ENCODE results near the gene AMN. TPM values are rescaled to one million over a fixed set of nuclear protein-coding genes. Genes with fewer than 3 reads are reported as not detected.

The AMN gene
- total RNA-seq, 1 experiment from 2014 or later: 70.7 TPM

- DNase-seq: no peak
- H3K36me3 ChIP-seq (ENCODE audit: control insufficient read depth, insufficient read depth, low read length): no peaks in the 10 kb centered on the region
- no peak overlapping the region for H3K4me3 ChIP-seq (ENCODE audit: low read depth, low read length)
- H3K9me3 Mint-ChIP-seq (ENCODE audit: unreplicated experiment): no peaks in the 10 kb centered on the region
- no peaks in the 10 kb centered on the region for H3K27me3 Mint-ChIP-seq (ENCODE audit: insufficient read depth, unreplicated experiment)
- no TSS peak for BruUV-seq (replicated peaks)
- ChIA-PET CTCF (no interaction called here), POLR2A (no interaction called here)
- H3K4me1 Mint-ChIP-seq (ENCODE audit: low read depth, unreplicated experiment): no peaks in the 10 kb centered on the region
- intact Hi-C loops (cut with micrococcal nuclease; ENCODE audit: unreplicated experiment): no loop called here
- TF ChIP-seq CTCF (IDR thresholded peaks at IDR 0.05; ENCODE audit: insufficient read depth in 1 of 2, low read depth in 1 of 2, low read length in 1 of 2, severe bottlenecking in 1 of 2, unreplicated experiment in 1 of 2): no peak
- H3K36me3 Mint-ChIP-seq (ENCODE audit: insufficient read depth, unreplicated experiment): peaks cover 70% of the 10 kb centered on the region
- H3K9me3 ChIP-seq: no peaks in the 10 kb centered on the region
- H3K27ac Mint-ChIP-seq (ENCODE audit: unreplicated experiment): no peak overlapping the region
- no peak overlapping the region for H3K4me3 Mint-ChIP-seq (ENCODE audit: unreplicated experiment)
- no peaks in the 10 kb centered on the region for H3K27me3 ChIP-seq (replicated peaks; ENCODE audit: control insufficient read depth, insufficient read depth, low read length)
- no peaks in the 10 kb centered on the region for H3K4me1 ChIP-seq
Observed at GRCh38 chr14:102935756-102936155, 13.3 kb downstream of the AMN start.

- H3K4me3 Mint-ChIP-seq (ENCODE audit: unreplicated experiment): no peak overlapping the region
- intact Hi-C loops (cut with micrococcal nuclease; ENCODE audit: unreplicated experiment): no loop called here
- H3K27me3 Mint-ChIP-seq (ENCODE audit: insufficient read depth, unreplicated experiment): no peaks in the 10 kb centered on the region
- Histone ChIP-seq H3K4me1 (no peaks in the 10 kb centered on the region), H3K27me3 (replicated peaks; ENCODE audit: control insufficient read depth, insufficient read depth, low read length) (no peaks in the 10 kb centered on the region), H3K4me3 (ENCODE audit: low read depth, low read length) (no peak overlapping the region), H3K9me3 (no peaks in the 10 kb centered on the region), H3K36me3 (ENCODE audit: control insufficient read depth, insufficient read depth, low read length) (no peaks in the 10 kb centered on the region)
- no peak for TF ChIP-seq CTCF (IDR thresholded peaks at IDR 0.05; ENCODE audit: insufficient read depth in 1 of 2, low read depth in 1 of 2, low read length in 1 of 2, severe bottlenecking in 1 of 2, unreplicated experiment in 1 of 2)
- H3K27ac Mint-ChIP-seq (ENCODE audit: unreplicated experiment): no peak overlapping the region
- H3K4me1 Mint-ChIP-seq (ENCODE audit: low read depth, unreplicated experiment): no peaks in the 10 kb centered on the region
- DNase-seq: no peak
- POLR2A ChIA-PET: no interaction called here
- CTCF ChIA-PET: interaction anchor here (0.6 kb wide), 1 partner anchor 61 kb away, joined by 3 read pairs; no protein-coding TSS in a partner anchor
- H3K36me3 Mint-ChIP-seq (ENCODE audit: insufficient read depth, unreplicated experiment): peaks cover 57% of the 10 kb centered on the region
- no peaks in the 10 kb centered on the region for H3K9me3 Mint-ChIP-seq (ENCODE audit: unreplicated experiment)
- no TSS peak for BruUV-seq (replicated peaks)
Observed at GRCh38 chr14:102937331-102938175, 15.1 kb downstream of the AMN start.

DNA sequence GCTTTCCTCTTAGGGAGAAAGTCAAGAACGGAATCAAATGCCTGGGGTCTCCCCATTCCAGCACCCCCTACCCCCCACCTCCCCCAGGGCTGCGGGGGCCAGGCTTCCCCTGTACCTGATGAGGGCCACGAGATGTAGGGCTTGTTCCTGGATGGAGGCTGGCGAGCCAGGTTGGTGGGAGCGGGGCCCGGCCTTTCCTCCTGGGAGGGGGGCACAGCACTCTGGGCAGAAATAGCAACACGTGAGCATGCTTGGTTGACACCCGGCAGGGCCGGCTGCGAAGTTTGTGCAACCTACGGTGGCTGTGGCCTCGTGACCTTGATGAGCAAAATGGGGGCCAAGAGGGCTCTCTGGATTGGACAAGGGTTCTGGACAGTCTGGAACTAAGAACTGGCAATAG is 15.7 kb downstream of the AMN start:
- Histone ChIP-seq H3K4me3 (ENCODE audit: low read depth, low read length) (no peak overlapping the region), H3K9me3 (no peaks in the 10 kb centered on the region), H3K36me3 (ENCODE audit: control insufficient read depth, insufficient read depth, low read length) (no peaks in the 10 kb centered on the region), H3K27me3 (replicated peaks; ENCODE audit: control insufficient read depth, insufficient read depth, low read length) (no peaks in the 10 kb centered on the region), H3K4me1 (no peaks in the 10 kb centered on the region)
- Mint-ChIP-seq H3K27ac (ENCODE audit: unreplicated experiment) (no peak overlapping the region), H3K36me3 (ENCODE audit: insufficient read depth, unreplicated experiment) (peaks cover 55% of the 10 kb centered on the region), H3K9me3 (ENCODE audit: unreplicated experiment) (no peaks in the 10 kb centered on the region), H3K27me3 (ENCODE audit: insufficient read depth, unreplicated experiment) (no peaks in the 10 kb centered on the region), H3K4me3 (ENCODE audit: unreplicated experiment) (no peak overlapping the region), H3K4me1 (ENCODE audit: low read depth, unreplicated experiment) (no peaks in the 10 kb centered on the region)
- ChIA-PET CTCF (interaction anchor here (0.6 kb wide), 1 partner anchor 61 kb away, joined by 3 read pairs; no protein-coding TSS in a partner anchor), POLR2A (no interaction called here)
- TF ChIP-seq CTCF (IDR thresholded peaks at IDR 0.05; ENCODE audit: insufficient read depth in 1 of 2, low read depth in 1 of 2, low read length in 1 of 2, severe bottlenecking in 1 of 2, unreplicated experiment in 1 of 2): no peak
- no peak for DNase-seq
- BruUV-seq (replicated peaks): no TSS peak
- intact Hi-C loops (cut with micrococcal nuclease; ENCODE audit: unreplicated experiment): no loop called here
